Stimulated activated CD8-positive, alpha-beta memory T cell treated with anti-CD3 and anti-CD28 coated beads, Interleukin-2, amount 100 ng/mL, for 48 hours (primary cell): ENCODE results near the gene MYADML2.
A peak's percentile ranks its signal among the peaks of the same experiment; 100 is the strongest.

ENCODE experiments used
- DNase-seq, 2 donors: peaks; one replicate each; pipeline ENCODE4 v3.0.0-alpha.2; 2020; ENCODE audit warnings: low read depth in 2 of 2

MYADML2 gene

GRCh38 chr17:81911277-81911961 is 35.6 kb downstream of the MYADML2 start, which contains the start of gene PCYT2:
Gene PCYT2, minus strand, starts transcription at chr17:81911399. Its CDS starts 44 bp downstream, at chr17:81911355.
- peak; percentile 88 to 90 for DNase-seq

- DNase-seq = no peak
These were observed 36.2 kb downstream of the MYADML2 start for GRCh38 chr17:81910840-81911276.

- DNase-seq = no peak
These were observed 36.8 kb downstream of the MYADML2 start for GRCh38 chr17:81909966-81910839.

- no peak for DNase-seq
These were observed 37.8 kb downstream of the MYADML2 start for GRCh38 chr17:81909231-81909630.

GRCh38 chr17:81908793-81909192 is 38.2 kb downstream of the MYADML2 start:
- no peak for DNase-seq

- no peak for DNase-seq
These were observed 39.6 kb downstream of the MYADML2 start for GRCh38 chr17:81907219-81908145.

- no peak for DNase-seq
These were observed 40.4 kb downstream of the MYADML2 start for GRCh38 chr17:81906476-81907218.

GRCh38 chr17:81905993-81906392 is 41.0 kb downstream of the MYADML2 start:
- no peak for DNase-seq

- no peak for DNase-seq
These were observed 41.6 kb downstream of the MYADML2 start for GRCh38 chr17:81905424-81905875.

GRCh38 chr17:81904600-81905423 is 42.2 kb downstream of the MYADML2 start:
- no peak for DNase-seq

- DNase-seq = no peak
These were observed 43.0 kb downstream of the MYADML2 start for GRCh38 chr17:81903896-81904599.

GRCh38 chr17:81903415-81903831 is 43.6 kb downstream of the MYADML2 start:
- DNase-seq = no peak

- no peak for DNase-seq
These were observed 44.2 kb downstream of the MYADML2 start for GRCh38 chr17:81902653-81903414.

- no peak for DNase-seq
These were observed 44.9 kb downstream of the MYADML2 start, which contains the start of gene NPB for GRCh38 chr17:81902023-81902652. Gene NPB, plus strand, starts transcription at chr17:81902238. Its CDS starts 40 bp downstream, at chr17:81902278.

- no peak for DNase-seq
These were observed 45.6 kb downstream of the MYADML2 start for GRCh38 chr17:81901167-81902022.

- no peak for DNase-seq
These were observed 46.7 kb downstream of the MYADML2 start for GRCh38 chr17:81900181-81900820.
